Bronchial epithelial cell (primary cell): ENCODE data around the gene SLC26A5. TPM values are rescaled to one million over a fixed set of nuclear protein-coding genes. Genes with fewer than 3 reads are reported as not detected.

Experiments
- DNase-seq: peaks from one replicate; pipeline ENCODE4 v3.0.0-alpha.2; 2010; ENCODE audit warnings: low read depth
- FAIRE-seq: peaks from 2 replicates; lab custom pipeline; 2011; peaks lifted over from hg19 to GRCh38; lab: Jason Lieb, UNC
- H3K27me3 ChIP-seq: 2 replicates; pipeline ENCODE4 v1.5.1; 2011; ENCODE audit warnings: low read length; ENCODE audit not compliant: control insufficient read depth, insufficient read depth
- H3K36me3 ChIP-seq: 2 replicates; pipeline ENCODE4 v1.5.1; 2011; ENCODE audit warnings: low read length; ENCODE audit not compliant: control insufficient read depth, insufficient read depth
- H3K4me3 ChIP-seq: 2 replicates; pipeline ENCODE4 v1.5.1; 2011; ENCODE audit warnings: mild to moderate bottlenecking, low read depth, low read length, control low read depth
- total RNA-seq: library from RNA; depleted of rRNA; stranded (reverse); fragments of >200 nt; gene quantifications from 2 replicates; pipeline ENCODE4 v1.2.1, GENCODE V29; 2014
- TF ChIP-seq, protein P1 (sequence below): IDR thresholded peaks from 2 replicates; pipeline ENCODE4 v1.5.1; 2011; ENCODE audit warnings: mild to moderate bottlenecking, moderate library complexity, low read length, control low read depth, inconsistent platforms; ENCODE audit not compliant: insufficient read depth, severe bottlenecking

Gene SLC26A5
- total RNA-seq, 1 donor from 2014 or later, result not detected

DNA sequence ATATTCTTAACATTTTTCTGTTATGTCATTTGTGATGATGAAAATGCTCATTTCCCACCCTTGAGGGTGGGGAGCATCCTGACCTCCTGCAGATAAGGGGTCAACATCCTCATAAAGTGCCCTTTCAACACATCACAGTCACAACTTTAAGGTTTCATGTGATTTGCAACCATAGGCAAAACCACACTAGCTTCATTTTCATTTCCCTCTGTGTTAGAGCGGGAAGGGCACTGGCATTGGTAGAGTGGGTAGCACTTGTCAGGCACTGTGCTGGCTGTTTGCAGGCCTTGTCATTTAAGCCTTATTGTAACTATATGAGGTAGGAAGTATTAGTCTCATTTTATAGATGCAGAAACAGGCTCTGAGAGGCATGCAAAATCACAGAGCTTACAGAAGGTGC is 58.8 kb downstream of the SLC26A5 start:
- no peak for FAIRE-seq
- H3K36me3 ChIP-seq, result no peaks in the 10 kb centered on the region
- TF ChIP-seq, protein P1, sequence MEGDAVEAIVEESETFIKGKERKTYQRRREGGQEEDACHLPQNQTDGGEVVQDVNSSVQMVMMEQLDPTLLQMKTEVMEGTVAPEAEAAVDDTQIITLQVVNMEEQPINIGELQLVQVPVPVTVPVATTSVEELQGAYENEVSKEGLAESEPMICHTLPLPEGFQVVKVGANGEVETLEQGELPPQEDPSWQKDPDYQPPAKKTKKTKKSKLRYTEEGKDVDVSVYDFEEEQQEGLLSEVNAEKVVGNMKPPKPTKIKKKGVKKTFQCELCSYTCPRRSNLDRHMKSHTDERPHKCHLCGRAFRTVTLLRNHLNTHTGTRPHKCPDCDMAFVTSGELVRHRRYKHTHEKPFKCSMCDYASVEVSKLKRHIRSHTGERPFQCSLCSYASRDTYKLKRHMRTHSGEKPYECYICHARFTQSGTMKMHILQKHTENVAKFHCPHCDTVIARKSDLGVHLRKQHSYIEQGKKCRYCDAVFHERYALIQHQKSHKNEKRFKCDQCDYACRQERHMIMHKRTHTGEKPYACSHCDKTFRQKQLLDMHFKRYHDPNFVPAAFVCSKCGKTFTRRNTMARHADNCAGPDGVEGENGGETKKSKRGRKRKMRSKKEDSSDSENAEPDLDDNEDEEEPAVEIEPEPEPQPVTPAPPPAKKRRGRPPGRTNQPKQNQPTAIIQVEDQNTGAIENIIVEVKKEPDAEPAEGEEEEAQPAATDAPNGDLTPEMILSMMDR, result no peak
- no peak overlapping the region for H3K4me3 ChIP-seq
- DNase-seq, result no peak
- H3K27me3 ChIP-seq, result no peaks in the 10 kb centered on the region

DNA sequence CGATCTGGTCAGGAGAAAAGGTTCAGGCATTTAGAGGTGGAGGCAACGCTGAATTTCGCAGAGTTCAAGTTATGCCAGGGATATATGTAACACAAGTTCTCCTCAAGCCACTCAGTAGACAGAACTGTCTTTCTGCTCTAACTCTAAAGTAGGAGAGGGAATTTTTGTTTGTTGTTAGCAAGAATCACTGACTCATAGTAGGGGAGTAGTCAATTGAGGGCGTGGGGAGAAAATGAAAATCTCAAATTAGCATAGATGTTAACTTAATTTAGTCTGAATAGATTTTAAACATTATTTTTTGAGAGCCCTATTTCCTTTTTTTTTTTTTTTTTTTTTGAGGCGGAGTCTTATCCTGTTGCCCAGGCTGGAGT is 64.0 kb downstream of the SLC26A5 start:
- Histone ChIP-seq H3K36me3 (no peaks in the 10 kb centered on the region), H3K27me3 (no peaks in the 10 kb centered on the region), H3K4me3 (no peak overlapping the region)
- no peak for DNase-seq
- no peak for FAIRE-seq
- TF ChIP-seq, protein P1, result no peak

DNA sequence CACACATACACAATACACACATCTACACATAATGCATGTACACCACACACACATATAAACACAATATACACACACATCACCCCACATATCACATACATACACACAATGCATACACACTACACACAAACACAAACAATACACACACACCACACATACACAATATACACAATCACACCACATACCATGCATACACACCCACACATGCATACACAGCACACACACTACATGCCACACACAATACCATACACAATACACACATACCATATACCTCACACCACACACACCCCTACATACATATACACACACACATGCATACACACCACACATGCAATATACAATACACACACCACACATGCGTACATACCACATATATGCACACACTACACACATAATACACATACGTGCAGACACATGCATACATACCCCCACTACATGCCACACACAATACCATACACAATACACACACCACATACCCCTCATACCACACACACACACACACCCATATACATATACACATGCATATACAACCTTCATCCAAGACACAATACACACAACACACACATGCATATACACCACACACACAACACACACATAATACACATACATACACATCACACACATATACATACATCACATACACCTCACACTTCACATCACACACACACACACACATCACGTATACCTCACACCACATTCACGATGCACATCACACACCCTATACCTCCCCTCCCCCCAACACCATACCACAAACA is 64.6 kb downstream of the SLC26A5 start:
- FAIRE-seq (peak; percentile 89), DNase-seq (no peak)
- H3K36me3 ChIP-seq, result no peaks in the 10 kb centered on the region
- H3K4me3 ChIP-seq, result no peak overlapping the region
- no peaks in the 10 kb centered on the region for H3K27me3 ChIP-seq
- TF ChIP-seq, protein P1, result no peak

DNA sequence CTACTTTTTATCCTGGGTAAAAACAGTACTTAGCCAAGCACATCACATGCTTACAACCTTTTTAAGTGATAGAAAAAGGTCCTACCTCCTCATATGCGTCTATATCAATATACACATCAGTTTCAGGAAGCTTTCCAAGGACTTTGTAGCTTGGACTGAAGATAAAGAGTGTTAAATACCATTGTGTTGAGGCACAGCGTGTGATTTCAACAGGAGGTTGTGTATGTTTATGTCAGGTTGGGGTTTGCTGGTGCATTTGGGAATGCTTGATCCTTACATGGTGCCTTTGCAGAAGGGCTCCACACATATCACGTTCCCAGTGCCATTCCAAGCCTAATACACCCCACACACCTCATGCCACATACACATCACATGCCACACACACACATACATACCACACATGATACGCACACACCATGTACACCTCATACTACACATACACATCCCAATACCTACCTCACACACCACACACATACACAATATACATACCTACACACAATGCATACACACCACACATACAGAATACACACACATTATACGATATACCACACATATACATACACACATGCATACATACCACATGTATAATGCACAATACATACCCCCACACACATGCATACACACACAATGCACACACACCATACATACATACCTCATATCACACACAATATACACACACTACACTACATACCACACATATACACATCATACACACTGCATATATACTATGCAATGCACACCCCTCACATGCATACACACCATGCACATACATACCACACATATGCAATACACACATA is 65.4 kb downstream of the SLC26A5 start:
- Histone ChIP-seq H3K4me3 (no peak overlapping the region), H3K36me3 (no peaks in the 10 kb centered on the region), H3K27me3 (no peaks in the 10 kb centered on the region)
- FAIRE-seq (peak; percentile 64), DNase-seq (no peak)
- TF ChIP-seq, protein P1, result no peak

DNA sequence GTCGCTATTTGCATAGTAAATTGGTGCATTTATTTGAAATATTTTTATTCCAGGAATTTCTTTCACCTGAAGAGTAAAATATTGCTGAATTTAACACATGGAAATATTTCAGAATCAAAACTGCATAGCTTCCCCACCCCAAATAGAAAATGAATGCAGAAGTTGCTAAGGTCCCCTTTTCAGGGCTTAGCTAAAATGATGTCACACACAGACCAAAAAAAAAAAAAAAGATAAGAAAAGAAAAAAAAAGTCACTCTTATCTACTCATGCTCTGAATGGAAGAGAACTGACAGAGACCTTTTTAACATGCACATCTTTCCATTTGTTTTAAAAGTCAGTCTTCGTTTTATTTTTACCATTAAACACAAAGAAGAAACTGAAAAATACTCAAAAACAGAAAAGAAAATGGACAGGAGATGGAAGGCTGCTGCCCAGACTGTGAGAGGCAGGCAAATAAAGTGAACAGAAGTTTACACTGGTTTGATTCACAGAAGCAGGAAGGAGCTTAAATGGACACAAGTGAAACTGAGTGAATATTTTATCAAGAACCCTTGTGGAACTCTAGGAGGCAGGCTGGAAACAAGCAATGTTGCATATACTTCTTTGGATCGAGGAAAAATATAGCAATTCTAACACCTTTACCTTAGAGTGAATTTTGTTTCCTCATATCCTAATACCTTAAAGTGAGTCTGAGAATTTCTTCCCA is 66.6 kb downstream of the SLC26A5 start:
- FAIRE-seq (no peak), DNase-seq (no peak)
- TF ChIP-seq, protein P1, result no peak
- Histone ChIP-seq H3K4me3 (no peak overlapping the region), H3K27me3 (no peaks in the 10 kb centered on the region), H3K36me3 (no peaks in the 10 kb centered on the region)
